ENCODE results near the gene MTUS2.

MTUS2 gene

DNA sequence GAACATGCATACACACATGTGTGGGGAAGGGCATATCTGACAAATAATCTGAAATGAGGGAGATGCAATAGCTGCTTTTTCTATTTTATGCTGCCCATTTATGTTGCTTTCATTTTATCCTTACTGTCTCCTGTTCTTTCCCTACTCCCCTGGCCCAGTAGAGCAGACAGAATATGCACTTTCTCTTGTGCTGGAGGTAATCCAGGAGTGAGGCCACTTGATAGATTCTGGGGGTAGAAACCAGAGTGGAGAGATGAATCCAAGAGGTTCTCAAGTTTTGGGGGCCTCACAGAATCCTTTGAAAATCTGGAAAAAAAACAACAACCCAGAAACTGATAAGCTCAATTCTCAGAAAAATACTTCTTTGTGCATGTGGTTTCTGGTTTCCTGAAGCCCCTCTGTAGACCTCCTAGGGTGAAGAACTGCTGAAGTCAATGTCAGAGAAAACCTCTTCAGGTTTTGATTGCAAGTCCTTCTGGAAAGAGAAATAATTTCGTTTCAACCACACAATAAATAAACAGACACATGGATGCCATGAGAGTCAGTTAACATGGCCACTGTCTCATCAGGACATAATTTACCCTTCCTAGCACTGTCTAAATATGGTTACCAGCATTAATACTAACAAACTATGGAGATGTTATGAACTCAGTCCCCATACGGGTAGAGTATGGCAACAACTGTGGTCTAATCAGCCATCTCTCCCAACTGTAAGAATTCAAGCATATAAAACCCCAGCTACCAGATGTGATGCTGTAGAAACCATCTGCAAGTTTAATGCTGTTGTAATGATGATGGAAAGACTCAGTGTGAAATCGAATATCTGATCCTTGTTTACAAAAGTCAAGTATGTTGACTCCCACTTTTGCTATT, 419.8 kb downstream of the MTUS2 start:
- DNase-seq (ENCODE audit: low spot score): no peak
- TF ChIP-seq, protein P1, sequence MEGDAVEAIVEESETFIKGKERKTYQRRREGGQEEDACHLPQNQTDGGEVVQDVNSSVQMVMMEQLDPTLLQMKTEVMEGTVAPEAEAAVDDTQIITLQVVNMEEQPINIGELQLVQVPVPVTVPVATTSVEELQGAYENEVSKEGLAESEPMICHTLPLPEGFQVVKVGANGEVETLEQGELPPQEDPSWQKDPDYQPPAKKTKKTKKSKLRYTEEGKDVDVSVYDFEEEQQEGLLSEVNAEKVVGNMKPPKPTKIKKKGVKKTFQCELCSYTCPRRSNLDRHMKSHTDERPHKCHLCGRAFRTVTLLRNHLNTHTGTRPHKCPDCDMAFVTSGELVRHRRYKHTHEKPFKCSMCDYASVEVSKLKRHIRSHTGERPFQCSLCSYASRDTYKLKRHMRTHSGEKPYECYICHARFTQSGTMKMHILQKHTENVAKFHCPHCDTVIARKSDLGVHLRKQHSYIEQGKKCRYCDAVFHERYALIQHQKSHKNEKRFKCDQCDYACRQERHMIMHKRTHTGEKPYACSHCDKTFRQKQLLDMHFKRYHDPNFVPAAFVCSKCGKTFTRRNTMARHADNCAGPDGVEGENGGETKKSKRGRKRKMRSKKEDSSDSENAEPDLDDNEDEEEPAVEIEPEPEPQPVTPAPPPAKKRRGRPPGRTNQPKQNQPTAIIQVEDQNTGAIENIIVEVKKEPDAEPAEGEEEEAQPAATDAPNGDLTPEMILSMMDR (IDR thresholded peaks at IDR 0.05; ENCODE audit: extremely low read depth, missing control alignments): no peak

DNA sequence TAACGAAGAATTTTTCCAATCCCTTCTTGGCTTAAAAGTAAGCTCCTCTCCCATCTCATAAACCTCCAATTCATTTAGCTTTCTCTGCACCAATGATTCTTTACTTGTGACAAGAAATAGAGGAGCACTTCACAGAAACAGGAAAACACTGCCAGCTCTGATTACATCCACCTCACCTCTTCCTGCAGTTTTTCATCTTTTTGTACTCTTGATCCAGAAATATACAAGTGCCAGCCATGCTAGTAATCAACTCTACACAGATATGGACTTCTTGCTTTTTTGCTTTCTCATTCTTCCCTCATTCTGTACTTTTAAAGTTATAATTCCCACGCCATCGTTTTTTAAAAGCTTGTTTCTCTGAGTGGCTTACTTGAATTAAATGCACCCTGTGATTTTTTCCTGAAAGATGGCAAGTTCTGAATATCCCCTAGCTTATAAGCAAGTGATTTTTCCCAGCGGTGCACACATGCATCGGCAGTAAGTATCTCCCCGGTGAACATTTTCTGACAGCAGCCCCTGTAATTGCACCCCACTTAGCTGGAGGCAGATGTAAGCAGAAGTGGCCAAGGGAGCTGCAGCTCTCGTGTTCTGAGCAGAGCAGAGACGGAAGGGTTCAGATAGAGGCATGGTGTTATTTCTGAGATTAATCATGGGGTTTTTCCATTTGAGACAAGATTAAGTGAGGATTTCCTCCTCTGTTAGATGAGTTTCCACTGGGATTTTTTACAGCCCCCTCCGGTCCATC, 434.7 kb downstream of the MTUS2 start:
- DNase-seq (ENCODE audit: low spot score): no peak
- TF ChIP-seq, protein P1 (IDR thresholded peaks at IDR 0.05; ENCODE audit: extremely low read depth, missing control alignments): no peak

GRCh38 chr13:29255567-29255966, 435.4 kb downstream of the MTUS2 start:
- no peak for DNase-seq (ENCODE audit: low spot score)
- TF ChIP-seq, protein P1 (IDR thresholded peaks at IDR 0.05; ENCODE audit: extremely low read depth, missing control alignments): no peak

DNA sequence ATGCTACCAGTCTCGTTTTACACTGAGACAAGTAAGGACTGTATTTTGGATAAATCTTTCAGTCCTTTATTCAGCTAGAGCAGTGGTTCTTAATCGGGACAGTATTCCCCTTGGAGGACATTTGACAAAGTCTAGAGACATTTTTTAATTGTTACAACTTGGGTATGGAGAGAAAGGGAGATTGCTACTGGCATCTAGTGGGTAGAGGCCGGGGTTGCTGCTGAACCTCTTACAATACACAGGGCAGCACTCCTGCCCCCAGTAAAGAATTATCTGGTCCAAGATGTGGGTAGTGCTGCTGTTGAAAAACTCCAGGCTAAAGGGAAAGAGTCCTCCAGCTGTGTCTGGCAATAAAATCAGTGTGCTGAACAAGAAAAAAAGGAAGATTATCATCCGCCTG, 440.5 kb downstream of the MTUS2 start:
- TF ChIP-seq, protein P1 (IDR thresholded peaks at IDR 0.05; ENCODE audit: extremely low read depth, missing control alignments): no peak
- no peak for DNase-seq (ENCODE audit: low spot score)

DNA sequence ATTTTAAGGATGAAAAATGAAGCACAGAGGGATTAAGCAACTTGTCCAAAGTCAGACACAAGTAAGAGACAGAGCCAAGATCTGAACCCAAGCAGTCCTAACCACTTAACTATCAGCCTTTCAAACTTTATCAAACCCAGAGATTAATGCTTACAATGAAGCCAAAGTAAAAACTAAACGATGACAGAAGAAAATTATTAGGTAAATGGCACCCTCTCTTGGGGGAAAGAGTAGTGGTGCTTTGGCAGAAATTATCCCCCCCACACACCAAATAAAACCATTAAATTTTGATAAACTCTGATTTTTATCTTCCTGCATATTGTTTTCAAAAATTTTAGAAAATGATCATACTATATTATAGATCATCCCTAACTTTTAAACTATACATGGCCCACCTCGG, 446.1 kb downstream of the MTUS2 start:
- DNase-seq (ENCODE audit: low spot score): no peak

DNA sequence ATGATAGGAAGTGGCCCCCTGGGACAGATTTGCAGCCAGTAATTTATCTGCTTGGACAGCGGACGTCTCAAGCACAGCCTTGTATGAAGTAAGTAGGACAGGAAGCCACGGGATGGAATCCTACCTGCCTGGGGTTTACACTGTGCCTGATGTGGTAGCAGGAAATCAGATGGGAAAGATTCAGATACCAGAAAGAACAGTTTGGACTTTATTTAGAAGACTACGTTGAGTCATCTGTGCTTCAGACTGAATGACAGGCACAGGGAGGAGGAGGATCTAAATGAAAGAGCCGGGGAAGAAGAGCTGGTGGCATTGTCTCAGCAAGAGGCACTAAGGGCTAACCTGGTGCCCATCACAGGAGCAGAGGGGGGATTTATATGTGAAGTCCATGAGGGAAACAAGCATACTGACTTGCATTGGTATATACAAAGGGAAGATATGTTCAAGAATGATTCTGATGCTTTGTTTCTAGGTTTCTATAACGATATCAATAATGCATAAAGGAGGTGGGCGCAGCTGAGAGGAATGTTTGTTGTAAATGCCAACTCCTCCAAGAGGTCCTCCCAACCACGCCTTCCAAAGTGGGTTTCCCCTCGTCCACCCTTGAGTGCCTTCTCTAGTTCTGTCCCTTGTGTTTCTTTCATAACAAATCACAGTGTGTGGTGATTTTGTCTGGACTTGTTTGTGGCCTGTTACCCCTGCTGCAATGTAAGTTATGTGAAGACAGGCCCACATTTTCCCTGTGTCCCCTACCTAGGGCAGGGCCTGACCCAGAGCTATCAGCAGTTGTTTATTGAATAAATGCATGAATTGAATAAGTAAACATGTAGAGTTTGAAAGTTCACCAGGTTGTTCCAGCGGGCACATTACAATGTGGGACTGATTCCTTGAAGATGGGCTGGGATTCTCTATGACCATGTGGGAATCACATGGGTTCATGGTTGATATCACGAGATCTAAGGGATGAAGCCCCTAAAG, 446.9 kb downstream of the MTUS2 start:
- TF ChIP-seq, protein P1 (IDR thresholded peaks at IDR 0.05; ENCODE audit: extremely low read depth, missing control alignments): no peak
- DNase-seq (ENCODE audit: low spot score): no peak

More for the DNA sequence above, 446.1 kb downstream of the MTUS2 start:
- TF ChIP-seq, protein P1 (IDR thresholded peaks at IDR 0.05; ENCODE audit: extremely low read depth, missing control alignments): no peak
